HepG2 (cell line): ENCODE data around the gene GLB1L. TPM values are rescaled to one million over a fixed set of nuclear protein-coding genes. Genes with fewer than 3 reads are reported as not detected.

ENCODE experiments used
- ATF7 ChIP-seq, 2 experiments: fragments of 450-650 bp in 1 of 2; sonication (generic) in 1 of 2; formaldehyde crosslinking in 1 of 2; IDR thresholded peaks; 2 replicates each; pipeline versions ENCODE4 v1.4.0 to v1.6.1; 2016 to 2020; ENCODE audit warnings: antibody characterized with exemption in 1 of 2, mild to moderate bottlenecking in 1 of 2, missing genetic modification reagents in 1 of 2
- CHD4 ChIP-seq: fragments of 200-600 bp; sonication (generic); IDR thresholded peaks from 2 replicates; pipeline ENCODE4 v1.7.0; 2017; ENCODE audit warnings: mild to moderate bottlenecking, low read length, borderline replicate concordance
- E2F1 ChIP-seq: sonication (generic); formaldehyde crosslinking; IDR thresholded peaks from 2 replicates; pipeline ENCODE4 v1.5.0; 2020; ENCODE audit warnings: missing genetic modification reagents
- HIVEP1 ChIP-seq: sonication (generic); formaldehyde crosslinking; IDR thresholded peaks from 2 replicates; pipeline ENCODE4 v1.4.0; 2020; ENCODE audit warnings: mild to moderate bottlenecking, missing genetic modification reagents
- HNF4A ChIP-seq: sonication (generic); formaldehyde crosslinking; IDR thresholded peaks from 2 replicates; pipeline ENCODE4 v1.4.0; 2020; ENCODE audit warnings: missing genetic modification reagents
- JDP2 ChIP-seq: sonication (generic); formaldehyde crosslinking; IDR thresholded peaks from 2 replicates; pipeline ENCODE4 v1.8.1; 2022; ENCODE audit warnings: missing genetic modification reagents, borderline replicate concordance
- JUN ChIP-seq: sonication (generic); formaldehyde crosslinking; IDR thresholded peaks from 2 replicates; pipeline ENCODE4 v1.4.0; 2020; ENCODE audit warnings: mild to moderate bottlenecking, missing genetic modification reagents
- PAWR ChIP-seq: sonication (generic); formaldehyde crosslinking; IDR thresholded peaks from 2 replicates; pipeline ENCODE4 v1.4.0; 2020; ENCODE audit warnings: missing genetic modification reagents, mild to moderate bottlenecking, borderline replicate concordance
- PRPF4 ChIP-seq: fragments of 200-400 bp; formaldehyde crosslinking; IDR thresholded peaks from 2 replicates; pipeline ENCODE4 v1.6.1; 2016; ENCODE audit warnings: low read length, low read depth; ENCODE audit not compliant: poor library complexity, severe bottlenecking
- RBAK ChIP-seq: sonication (generic); formaldehyde crosslinking; IDR thresholded peaks from 2 replicates; pipeline ENCODE4 v1.5.1; 2020; ENCODE audit warnings: mild to moderate bottlenecking, missing genetic modification reagents
- SRSF9 ChIP-seq: fragments of 200-400 bp; formaldehyde crosslinking; IDR thresholded peaks from 2 replicates; pipeline ENCODE4 v1.6.1; 2018; ENCODE audit warnings: borderline replicate concordance, mild to moderate bottlenecking, low read depth, low read length; ENCODE audit not compliant: insufficient read depth, poor library complexity, severe bottlenecking
- TERF1 ChIP-seq: sonication (generic); formaldehyde crosslinking; IDR thresholded peaks from 2 replicates; pipeline ENCODE4 v1.8.0; 2022; ENCODE audit warnings: mild to moderate bottlenecking, missing genetic modification reagents, moderate library complexity
- ZFP91 ChIP-seq: sonication (generic); formaldehyde crosslinking; IDR thresholded peaks from 2 replicates; pipeline ENCODE4 v1.9.0; 2022; ENCODE audit warnings: missing genetic modification reagents, mild to moderate bottlenecking, borderline replicate concordance
- ZNF276 ChIP-seq: sonication (generic); formaldehyde crosslinking; IDR thresholded peaks from 2 replicates; pipeline ENCODE4 v1.4.0; 2020; ENCODE audit warnings: mild to moderate bottlenecking, low read depth, missing genetic modification reagents
- ZNF446 ChIP-seq: sonication (generic); formaldehyde crosslinking; IDR thresholded peaks from 2 replicates; pipeline ENCODE4 v1.5.0; 2020; ENCODE audit warnings: mild to moderate bottlenecking, missing genetic modification reagents
- ZNF597 ChIP-seq: sonication (generic); formaldehyde crosslinking; IDR thresholded peaks from 2 replicates; pipeline ENCODE4 v1.5.0; 2020; ENCODE audit warnings: missing genetic modification reagents
- ZNF629 ChIP-seq: sonication (generic); formaldehyde crosslinking; conservative IDR thresholded peaks from 2 replicates; pipeline ENCODE4 v1.5.0; 2020; ENCODE audit warnings: missing genetic modification reagents
- ZNF761 ChIP-seq: sonication (generic); formaldehyde crosslinking; conservative IDR thresholded peaks from 2 replicates; pipeline ENCODE4 v1.4.0; 2020; ENCODE audit warnings: mild to moderate bottlenecking, missing genetic modification reagents
- ZNF839 ChIP-seq: sonication (generic); formaldehyde crosslinking; IDR thresholded peaks from 2 replicates; pipeline ENCODE4 v1.4.0; 2020; ENCODE audit warnings: missing genetic modification reagents, mild to moderate bottlenecking, borderline replicate concordance
- ZNF850 ChIP-seq: sonication (generic); formaldehyde crosslinking; conservative IDR thresholded peaks from 2 replicates; pipeline ENCODE4 v1.9.0; 2021; ENCODE audit warnings: mild to moderate bottlenecking, missing genetic modification reagents
- polyA plus RNA-seq, 8 experiments: library from polyadenylated mRNA; depleted of rRNA in 3 of 8; stranded (reverse) in 7 of 8; unstranded in 1 of 8; fragments of >200 nt; fragmentation: Illumina TruSeq in 4 of 8; extraction: Trizol in 4 of 8; gene quantifications; 2 replicates each; pipeline versions ENCODE4 v1.2.1 to v1.2.3, GENCODE V29; 2011 to 2016; ENCODE audit warnings: low read depth in 4 of 8, missing spikeins in 1 of 8, mixed read lengths in 1 of 8; ENCODE audit not compliant: insufficient read depth in 1 of 8
- total RNA-seq, 5 experiments: library from RNA; depleted of rRNA; stranded (reverse); fragments of >200 nt; fragmentation: Illumina TruSeq; extraction: Trizol; gene quantifications; 2 replicates each; pipeline ENCODE4 v1.2.3, GENCODE V29; 2016; ENCODE audit warnings: low read depth in 1 of 5

The GLB1L gene
- total and polyA plus RNA-seq, 2 of the 13 experiments (the other 11 are each of a cell fraction or from before 2014, with no cell fraction given), result 6.8 to 7.3 TPM

GRCh38 chr2:219218732-219219701 lies 26.2 kb downstream of the GLB1L start, which contains the start of gene ABCB6 (continued):
- TF ChIP-seq ZNF597 (CRISPR knock-in tag) (no peak), CHD4 (no peak), ZNF839 (CRISPR knock-in tag) (no peak), ZNF276 (CRISPR knock-in tag) (peak; percentile 81; the same call in 1 of the 2 replicates), HIVEP1 (CRISPR knock-in tag) (peak; percentile 96), ZNF629 (peak; percentile 32; the same call in 1 of the 2 replicates), PRPF4 (no peak), SRSF9 (no peak), PAWR (no peak), JUN (CRISPR knock-in tag) (peak; percentile 63; the same call in 1 of the 2 replicates), JDP2 (CRISPR knock-in tag) (peak; percentile 46; the same call in 1 of the 2 replicates), ZNF761 (CRISPR knock-in tag) (peak; percentile 63; the same call in 1 of the 2 replicates), TERF1 (no peak), RBAK (CRISPR knock-in tag) (no peak), ZNF850 (CRISPR knock-in tag) (no peak), E2F1 (peak; percentile 94), ZFP91 (peak; percentile 97), ATF7 (IDR thresholded peaks at IDR 0.05) (no peak), ATF7 (CRISPR knock-in tag; IDR thresholded peaks at IDR 0.05) (no peak), ZNF446 (CRISPR knock-in tag) (peak; percentile 97; the same call in 1 of the 2 replicates), HNF4A (CRISPR knock-in tag) (peak; percentile 14; the same call in 1 of the 2 replicates)
